Activated CD8-positive, alpha-beta memory T cell treated with anti-CD3 and anti-CD28 coated beads for 24 hours (primary cell): ENCODE data around the gene ST7L.

ENCODE experiments used
- DNase-seq: peaks from one replicate; pipeline ENCODE4 v3.0.0-alpha.2; 2020

The ST7L gene

GRCh38 chr1:112478314-112478713, 140.6 kb downstream of the ST7L start:
- DNase-seq, result no peak

- DNase-seq, result no peak
Measured at GRCh38 chr1:112477550-112477949, 141.4 kb downstream of the ST7L start.
